Measurements from ENCODE around the gene CDK17. TPM values are rescaled to one million over a fixed set of nuclear protein-coding genes. Genes with fewer than 3 reads are reported as not detected.
A peak's percentile ranks its signal among the peaks of the same experiment; 100 is the strongest.
"Not testable (repeated sequence)": the region's sequence is repeated elsewhere in the genome, so short reads cannot be mapped to it uniquely, and the experiment has no call there.

CDK17 gene
- total and polyA plus RNA-seq, 5 experiments from 2014 or later: 22.1 to 75.6 (median 32.2) TPM

DNA sequence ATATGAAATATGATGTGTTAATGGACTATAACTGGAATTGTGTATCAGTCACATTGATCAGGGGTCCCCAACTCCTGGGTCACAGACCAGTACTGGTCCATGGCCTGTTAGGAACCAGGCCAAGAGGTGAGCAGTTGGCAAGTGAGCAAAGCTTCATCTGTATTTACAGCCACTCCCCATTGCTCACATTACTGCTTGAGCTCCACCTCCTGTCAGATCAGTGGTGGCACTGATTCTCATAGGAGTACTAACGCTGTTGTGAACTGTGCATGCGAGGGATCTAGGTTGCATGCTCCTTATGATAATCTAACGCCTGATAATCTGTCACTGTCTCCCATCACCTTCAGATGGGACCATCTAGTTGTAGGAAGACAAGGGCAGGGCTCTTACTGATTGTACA, 72.3 kb downstream of the CDK17 start:
- Mint-ChIP-seq H3K36me3 (peaks cover 6 to 41% (median 18%) of the 10 kb centered on the region in 3 donors), H3K4me3 (peak overlapping the region in 3 of 10 donors; percentile 2 to 23 (median 8)), H3K27ac (peak overlapping the region; percentile 0 to 87 (median 73)), H3K4me1 (peaks cover 28 to 68% (median 60%) of the 10 kb centered on the region in 4 donors), H3K9me3 (peaks cover 0 to 16% (median 0%) of the 10 kb centered on the region in 9 donors), H3K27me3 (no peaks in the 10 kb centered on the region)
- POLR2A ChIA-PET: interaction anchor here (1.4 kb wide), 1 partner anchor 71 kb away, joined by 6 read pairs; no protein-coding TSS in a partner anchor
- no peak for DNase-seq
- peak; percentile 24 to 47 for ATAC-seq

DNA sequence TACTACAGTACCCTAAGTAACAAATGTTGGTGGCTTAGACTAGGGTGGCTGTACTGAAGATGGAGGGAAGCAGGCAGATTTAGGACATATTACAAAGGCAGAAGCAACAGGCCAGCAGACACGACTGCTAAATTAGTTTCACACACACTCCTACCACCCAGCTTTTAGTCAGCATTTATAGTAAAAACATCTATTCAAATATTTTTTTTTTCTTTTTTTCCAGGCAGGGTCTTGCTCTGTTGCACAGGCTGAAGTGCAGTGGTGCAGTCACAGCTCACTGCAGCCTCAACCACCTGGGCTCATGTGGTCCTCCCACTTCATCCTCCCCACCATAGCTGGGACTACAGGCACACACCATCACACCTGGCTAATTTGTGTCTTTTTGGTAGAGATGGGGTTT, 72.9 kb downstream of the CDK17 start:
- POLR2A ChIA-PET: interaction anchor here (1.4 to 1.8 kb wide), 2 partner anchors 72 to 74 kb away, joined by 6 to 7 read pairs; partner anchors contain the start of gene CDK17
- DNase-seq (no peak), ATAC-seq (peak; percentile 22 to 33)
- H3K4me3 Mint-ChIP-seq: peak overlapping the region in 5 of 10 donors; percentile 15 to 56 (median 23)
- H3K27me3 Mint-ChIP-seq: no peaks in the 10 kb centered on the region
- peaks cover 0 to 19% (median 0%) of the 10 kb centered on the region in 9 donors for H3K9me3 Mint-ChIP-seq
- peaks cover 7 to 45% (median 19%) of the 10 kb centered on the region in 3 donors for H3K36me3 Mint-ChIP-seq
- peaks cover 28 to 68% (median 59%) of the 10 kb centered on the region in 4 donors for H3K4me1 Mint-ChIP-seq
- peak overlapping the region; percentile 0 to 87 (median 74) for H3K27ac Mint-ChIP-seq

DNA sequence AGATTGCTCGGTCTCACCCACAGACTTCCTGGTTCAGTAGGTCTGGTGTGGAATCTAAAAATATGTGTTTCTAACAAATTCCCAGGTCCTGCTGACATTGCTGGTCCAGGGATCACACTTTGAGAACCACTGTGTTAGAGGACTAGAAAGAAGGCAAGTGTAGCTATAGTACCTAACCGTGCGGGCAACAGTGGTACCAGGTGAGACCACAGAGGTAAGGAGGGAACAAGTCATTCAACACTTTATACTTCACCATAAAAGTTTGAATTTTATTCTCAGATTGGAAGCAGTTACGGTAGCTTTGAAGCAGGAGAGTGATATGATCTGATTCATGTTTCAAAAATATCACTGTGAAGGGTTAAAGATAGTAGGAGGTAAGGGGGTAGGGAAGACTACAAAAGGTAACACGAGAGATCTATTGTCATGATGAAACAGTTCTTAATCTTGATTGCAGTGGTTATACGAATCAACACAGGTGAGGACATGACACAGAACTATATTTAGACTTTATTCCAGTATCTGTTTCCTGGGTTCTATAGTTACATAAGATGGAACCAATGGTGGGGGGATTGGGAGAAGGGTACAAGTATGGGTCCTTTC, 73.5 kb downstream of the CDK17 start:
- peak overlapping the region; percentile 58 to 87 (median 80) for H3K27ac Mint-ChIP-seq
- ATAC-seq (peak; percentile 68), DNase-seq (peak in 2 of 10 donors; percentile 10 to 21)
- H3K36me3 Mint-ChIP-seq: peaks cover 13 to 48% (median 23%) of the 10 kb centered on the region in 3 donors
- POLR2A ChIA-PET: interaction anchor here (0.6 to 1.8 kb wide), 5 partner anchors 21 to 74 kb away, joined by 3 to 7 read pairs (median 5); partner anchors contain the start of gene CDK17
- no peaks in the 10 kb centered on the region for H3K27me3 Mint-ChIP-seq
- H3K4me1 Mint-ChIP-seq: peaks cover 28 to 62% (median 57%) of the 10 kb centered on the region in 4 donors
- peak overlapping the region; percentile 0 to 66 (median 42) for H3K4me3 Mint-ChIP-seq
- H3K9me3 Mint-ChIP-seq: peaks cover 0 to 24% (median 2%) of the 10 kb centered on the region in 9 donors

DNA sequence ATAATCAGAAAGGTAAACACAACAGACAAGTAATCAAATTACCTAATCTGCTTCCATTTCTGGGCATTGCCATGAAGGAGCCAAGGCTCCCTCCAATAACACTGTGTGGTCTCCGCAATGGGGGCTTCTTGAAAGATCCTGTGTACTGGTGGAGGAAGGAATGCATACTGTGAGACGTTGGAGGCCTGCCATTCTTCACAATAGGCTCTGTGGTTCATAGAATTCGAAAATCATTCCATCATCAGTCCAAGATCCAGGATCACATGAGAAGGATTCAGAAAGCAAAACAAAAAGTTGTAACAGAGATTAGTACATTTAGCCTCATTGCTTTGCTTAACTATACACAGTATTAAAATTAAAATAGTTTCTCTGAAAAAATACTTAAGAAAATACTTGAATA, 76.3 kb downstream of the CDK17 start:
- Mint-ChIP-seq H3K27me3 (no peaks in the 10 kb centered on the region), H3K4me1 (peaks cover 17 to 43% (median 39%) of the 10 kb centered on the region in 4 donors), H3K36me3 (peaks cover 13 to 40% (median 23%) of the 10 kb centered on the region in 3 donors), H3K27ac (peak overlapping the region in 4 of 10 donors; percentile 6 to 43 (median 32)), H3K9me3 (peaks cover 0 to 24% (median 2%) of the 10 kb centered on the region in 9 donors), H3K4me3 (no peak overlapping the region)
- no peak for DNase-seq
- POLR2A ChIA-PET: no interaction called here
- ATAC-seq: no peak

DNA sequence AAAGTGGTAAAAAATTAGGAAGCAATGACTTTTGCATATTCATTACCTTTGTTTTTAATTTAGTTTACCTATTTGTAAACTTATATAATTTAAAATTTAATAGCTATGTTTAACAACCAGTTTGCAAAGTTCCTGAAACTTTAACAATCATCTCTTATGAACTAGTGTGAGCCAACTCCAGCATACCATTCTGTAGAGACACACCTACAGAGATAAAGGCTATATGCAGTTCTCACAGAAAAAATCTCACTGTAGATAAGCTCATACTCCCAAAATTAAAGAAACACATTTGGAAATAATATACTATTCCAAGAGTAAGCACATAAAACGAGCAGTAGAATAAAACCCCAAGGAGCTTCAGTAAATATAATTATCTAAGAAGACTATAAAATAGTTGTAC, 77.5 kb downstream of the CDK17 start:
- Mint-ChIP-seq H3K36me3 (peaks cover 13 to 42% (median 23%) of the 10 kb centered on the region in 3 donors), H3K4me3 (no peak overlapping the region), H3K27ac (peak overlapping the region in 1 of 10 donors; percentile 69), H3K9me3 (peaks cover 0 to 24% (median 2%) of the 10 kb centered on the region in 9 donors), H3K27me3 (no peaks in the 10 kb centered on the region), H3K4me1 (peaks cover 10 to 32% (median 28%) of the 10 kb centered on the region in 4 donors)
- no peak for ATAC-seq
- no peak for DNase-seq
- POLR2A ChIA-PET: interaction anchor here (0.6 to 0.8 kb wide), 3 partner anchors 74 to 148 kb away, joined by 3 to 5 read pairs (median 4); partner anchors contain the start of gene CDK17

DNA sequence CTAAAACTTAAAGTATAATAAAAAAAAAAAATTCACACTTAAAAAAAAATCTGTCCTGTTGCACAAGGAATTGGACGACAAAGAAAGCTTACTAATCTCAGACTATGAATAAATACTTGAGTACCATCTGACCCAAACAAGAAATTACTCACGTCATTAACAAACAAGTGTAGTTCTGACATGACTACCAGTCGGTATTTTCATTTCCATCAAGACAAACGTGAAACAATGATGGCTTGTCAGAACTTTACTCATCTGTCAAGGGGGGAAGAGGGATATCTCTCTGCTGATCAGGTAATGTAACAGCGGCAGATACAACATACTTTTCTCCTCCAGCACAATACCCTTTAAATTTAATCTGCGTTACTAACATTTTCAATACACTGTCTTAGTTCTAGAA, 78.3 kb downstream of the CDK17 start:
- H3K4me3 Mint-ChIP-seq: no peak overlapping the region
- peaks cover 13 to 43% (median 24%) of the 10 kb centered on the region in 3 donors for H3K36me3 Mint-ChIP-seq
- H3K4me1 Mint-ChIP-seq: peaks cover 10 to 24% (median 20%) of the 10 kb centered on the region in 4 donors
- DNase-seq (no peak), ATAC-seq (no peak)
- peak overlapping the region in 1 of 10 donors; percentile 29 for H3K27ac Mint-ChIP-seq
- peaks cover 0 to 26% (median 2%) of the 10 kb centered on the region in 9 donors for H3K9me3 Mint-ChIP-seq
- no peaks in the 10 kb centered on the region for H3K27me3 Mint-ChIP-seq
- POLR2A ChIA-PET: interaction anchor here (0.8 kb wide), 1 partner anchor 79 kb away, joined by 5 read pairs; the partner anchor contains the start of gene CDK17

DNA sequence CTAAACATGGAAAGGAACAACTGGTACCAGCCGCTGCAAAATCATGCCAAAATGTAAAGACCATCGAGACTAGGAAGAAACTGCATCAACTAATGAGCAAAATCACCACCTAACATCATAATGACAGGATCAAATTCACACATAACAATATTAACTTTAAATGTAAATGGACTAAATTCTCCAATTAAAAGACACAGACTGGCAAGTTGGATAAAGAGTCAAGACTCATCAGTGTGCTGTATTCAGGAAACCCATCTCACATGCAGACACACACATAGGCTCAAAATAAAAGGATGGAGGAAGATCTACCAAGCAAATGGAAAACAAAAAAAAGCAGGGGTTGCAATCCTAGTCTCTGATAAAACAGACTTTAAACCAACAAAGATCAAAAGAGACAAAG, 82.4 kb downstream of the CDK17 start:
- H3K4me3 Mint-ChIP-seq, POLR2A ChIA-PET, ATAC-seq, H3K9me3 Mint-ChIP-seq, H3K27me3 Mint-ChIP-seq, DNase-seq: not testable (repeated sequence)
- H3K4me1 Mint-ChIP-seq: peaks cover 6 to 21% (median 12%) of the 10 kb centered on the region in 4 donors
- peaks cover 7 to 19% (median 10%) of the 10 kb centered on the region in 3 donors for H3K36me3 Mint-ChIP-seq
- H3K27ac Mint-ChIP-seq: peak overlapping the region in 1 of 10 donors; percentile 65

DNA sequence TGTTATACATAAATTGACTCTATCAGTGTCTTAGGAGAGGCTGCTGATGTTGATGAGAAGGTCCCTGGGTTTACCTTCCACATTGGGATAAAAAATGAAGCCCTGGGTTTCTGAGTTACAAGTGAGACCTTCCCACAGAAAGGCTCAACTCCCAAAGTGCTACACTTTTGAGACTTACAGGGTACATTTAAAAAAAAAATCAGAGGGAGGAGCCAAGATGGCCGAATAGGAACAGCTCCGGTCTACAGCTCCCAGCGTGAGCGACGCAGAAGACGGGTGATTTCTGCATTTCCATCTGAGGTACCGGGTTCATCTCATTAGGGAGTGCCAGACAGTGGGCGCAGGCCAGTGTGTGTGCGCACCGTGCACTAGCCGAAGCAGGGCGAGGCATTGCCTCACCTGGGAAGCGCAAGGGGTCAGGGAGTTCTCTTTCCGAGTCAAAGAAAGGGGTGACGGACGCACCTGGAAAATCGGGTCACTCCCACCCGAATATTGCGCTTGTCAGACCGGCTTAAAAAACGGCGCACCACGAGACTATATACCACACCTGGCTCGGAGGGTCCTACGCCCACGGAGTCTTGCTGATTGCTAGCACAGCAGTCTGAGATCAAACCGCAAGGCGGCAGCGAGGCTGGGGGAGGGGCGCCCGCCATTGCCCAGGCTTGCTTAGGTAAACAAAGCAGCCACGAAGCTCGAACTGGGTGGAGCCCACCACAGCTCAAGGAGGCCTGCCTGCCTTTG, 84.3 kb downstream of the CDK17 start:
- POLR2A ChIA-PET: interaction anchor here (3.6 kb wide), 1 partner anchor 84 kb away, joined by 32 read pairs; the partner anchor contains the start of gene CDK17

DNA sequence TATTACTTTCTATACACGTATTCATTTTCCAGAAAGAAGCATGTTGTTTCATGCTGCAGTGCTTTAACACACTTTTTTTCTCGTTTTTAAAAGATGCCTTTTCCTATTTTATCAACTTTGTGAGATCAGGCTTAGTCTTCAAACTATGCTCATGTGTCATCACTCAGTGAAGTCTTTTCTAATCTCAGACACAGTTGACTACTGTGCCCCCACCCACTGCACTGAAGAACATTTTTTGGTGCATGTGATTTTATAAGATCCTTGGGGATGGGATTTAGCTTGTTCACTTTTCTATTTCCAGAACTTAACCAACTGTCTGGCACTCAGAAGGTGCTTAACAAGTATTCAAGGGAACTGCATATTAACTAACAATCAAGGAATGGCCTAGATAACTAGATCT, 85.5 kb downstream of the CDK17 start:
- Mint-ChIP-seq H3K27me3 (no peaks in the 10 kb centered on the region), H3K36me3 (peaks cover 0 to 21% (median 6%) of the 10 kb centered on the region in 3 donors), H3K9me3 (peaks cover 0 to 2% (median 0%) of the 10 kb centered on the region in 9 donors), H3K27ac (peak overlapping the region; percentile 2 to 77 (median 40)), H3K4me3 (peak overlapping the region in 2 of 10 donors; percentile 18 to 56), H3K4me1 (peaks cover 7 to 21% (median 13%) of the 10 kb centered on the region in 4 donors)
- POLR2A ChIA-PET: interaction anchor here (3.6 kb wide), 1 partner anchor 85 kb away, joined by 32 read pairs; the partner anchor contains the start of gene CDK17
- DNase-seq (no peak), ATAC-seq (no peak)

More for the DNA sequence above, 84.3 kb downstream of the CDK17 start:
- not testable (repeated sequence) for H3K9me3 Mint-ChIP-seq, H3K27me3 Mint-ChIP-seq
- H3K36me3 Mint-ChIP-seq: peaks cover 0 to 14% (median 1%) of the 10 kb centered on the region in 3 donors
- peaks cover 6 to 21% (median 11%) of the 10 kb centered on the region in 4 donors for H3K4me1 Mint-ChIP-seq
- peak overlapping the region; percentile 79 to 98 (median 94) for H3K27ac Mint-ChIP-seq
- ATAC-seq: peak; percentile 70 to 85
- peak overlapping the region; percentile 84 to 95 (median 90) for H3K4me3 Mint-ChIP-seq
- DNase-seq: peak in 8 of 10 donors; percentile 39 to 69 (median 53)

DNA sequence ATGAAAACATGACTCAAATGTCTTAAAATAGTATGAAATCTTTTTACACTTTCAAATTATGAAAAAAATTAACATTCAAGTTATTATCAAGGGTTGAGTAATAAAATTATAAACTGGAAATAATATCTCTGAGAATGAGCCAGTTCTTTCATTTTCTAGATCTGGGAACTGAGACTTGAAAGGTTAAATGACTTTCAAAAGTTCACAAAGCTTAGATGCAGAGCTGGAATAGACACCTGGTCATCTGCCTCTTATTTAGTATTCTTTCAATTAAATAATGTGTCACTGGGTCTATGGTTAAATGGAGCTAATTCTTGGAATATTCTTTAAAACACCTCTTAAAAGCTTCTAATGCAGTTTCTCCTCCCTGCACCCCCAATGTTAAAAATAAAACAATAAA, 86.6 kb downstream of the CDK17 start:
- Mint-ChIP-seq H3K27ac (peak overlapping the region in 5 of 10 donors; percentile 4 to 40 (median 31)), H3K9me3 (peaks cover 0 to 2% (median 0%) of the 10 kb centered on the region in 9 donors), H3K27me3 (no peaks in the 10 kb centered on the region), H3K4me1 (peaks cover 13 to 23% (median 18%) of the 10 kb centered on the region in 4 donors), H3K36me3 (peaks cover 6 to 27% (median 6%) of the 10 kb centered on the region in 3 donors), H3K4me3 (no peak overlapping the region)
- POLR2A ChIA-PET: interaction anchor here (3.6 kb wide), 1 partner anchor 86 kb away, joined by 32 read pairs; the partner anchor contains the start of gene CDK17
- ATAC-seq (no peak), DNase-seq (no peak)

DNA sequence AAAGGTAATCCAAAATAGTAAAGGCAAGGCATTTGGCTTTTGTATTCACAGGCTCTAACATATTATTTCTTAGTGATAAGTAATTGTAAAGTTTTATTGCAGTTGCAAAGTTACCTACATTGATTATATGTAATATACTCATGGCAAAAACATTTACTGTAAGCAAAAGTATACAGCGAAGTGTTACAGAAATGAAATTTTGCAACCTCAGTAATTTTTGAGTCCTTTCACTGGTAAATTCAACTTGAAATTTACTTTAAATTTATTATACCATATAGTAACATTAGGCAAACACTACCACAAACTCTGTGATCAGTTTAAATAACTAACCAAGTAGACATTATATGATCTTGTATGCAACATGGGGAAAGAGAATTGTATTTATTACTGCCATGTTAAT, 89.0 kb downstream of the CDK17 start:
- no peak for ATAC-seq
- Mint-ChIP-seq H3K4me3 (no peak overlapping the region), H3K36me3 (peaks cover 4 to 25% (median 6%) of the 10 kb centered on the region in 3 donors), H3K27ac (no peak overlapping the region), H3K27me3 (no peaks in the 10 kb centered on the region), H3K9me3 (no peaks in the 10 kb centered on the region), H3K4me1 (peaks cover 13 to 31% (median 23%) of the 10 kb centered on the region in 4 donors)
- no peak for DNase-seq
- POLR2A ChIA-PET: interaction anchor here (3.1 kb wide), 1 partner anchor 88 kb away, joined by 9 read pairs; the partner anchor contains the start of gene CDK17

DNA sequence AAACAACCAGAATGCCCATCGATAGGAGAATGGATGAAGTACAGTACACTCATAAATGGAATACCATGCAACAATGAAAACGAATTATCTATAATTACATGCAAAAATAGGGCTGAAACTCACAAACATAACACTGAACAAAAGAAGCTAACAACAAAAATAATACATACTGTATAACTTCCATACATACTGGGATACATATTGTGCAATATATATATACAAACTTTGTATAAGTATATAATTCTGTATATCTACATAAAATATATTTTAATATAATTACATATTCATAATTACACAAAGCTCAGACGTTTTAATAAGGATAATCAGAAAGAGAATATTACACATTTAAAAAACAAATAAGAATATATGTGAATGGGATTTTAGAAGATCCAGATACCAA, 90.2 kb downstream of the CDK17 start:
- H3K9me3 Mint-ChIP-seq: no peaks in the 10 kb centered on the region
- H3K36me3 Mint-ChIP-seq: peaks cover 4 to 31% (median 6%) of the 10 kb centered on the region in 3 donors
- ATAC-seq (no peak), DNase-seq (no peak)
- H3K27ac Mint-ChIP-seq: peak overlapping the region in 2 of 10 donors; percentile 59 to 77
- no peak overlapping the region for H3K4me3 Mint-ChIP-seq
- POLR2A ChIA-PET: interaction anchor here (0.5 to 3.1 kb wide), 2 partner anchors 39 to 90 kb away, joined by 3 to 9 read pairs; partner anchors contain the start of gene CDK17
- H3K4me1 Mint-ChIP-seq: peaks cover 12 to 29% (median 22%) of the 10 kb centered on the region in 4 donors
- H3K27me3 Mint-ChIP-seq: no peaks in the 10 kb centered on the region

Data from naive thymus-derived CD8-positive, alpha-beta T cell (primary cell).